ENCODE measurements around the gene ADARB2.

The ADARB2 gene

DNA sequence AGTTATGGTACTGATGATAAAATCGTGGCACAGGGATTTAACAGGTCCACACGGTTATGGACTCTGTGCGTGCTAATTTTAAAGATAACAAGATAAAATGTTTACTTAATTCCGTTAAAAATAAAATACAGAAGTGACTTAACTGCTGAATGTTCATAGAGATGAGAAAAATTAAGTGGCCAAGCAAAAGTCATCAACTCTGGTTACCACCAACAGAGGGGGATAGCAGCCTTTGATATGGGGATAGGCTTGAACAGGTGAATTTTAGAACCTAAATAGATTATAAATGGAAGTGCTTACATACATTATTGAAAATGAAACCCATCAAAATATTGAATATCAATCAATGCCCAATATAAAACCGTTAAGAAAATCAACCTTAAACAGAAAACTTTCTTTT is 436.2 kb downstream of the ADARB2 start:
- DNase-seq (ENCODE audit: low spot score), result no peak
- TF ChIP-seq CTCF (IDR thresholded peaks at IDR 0.05; ENCODE audit: extremely low read depth, insufficient read depth, missing control alignments), result no peak

GRCh38 chr10:1300218-1300617 is 437.1 kb downstream of the ADARB2 start:
- no peak for TF ChIP-seq CTCF (IDR thresholded peaks at IDR 0.05; ENCODE audit: extremely low read depth, insufficient read depth, missing control alignments)
- no peak for DNase-seq (ENCODE audit: low spot score)
- in situ Hi-C loops (cut with MboI; ENCODE audit: low pct_unique_long_range_greater_than_20kb, low sequenced_read_pairs, unreplicated experiment), result no loop called here

More for the DNA sequence above, 436.2 kb downstream of the ADARB2 start:
- in situ Hi-C loops (cut with MboI; ENCODE audit: low pct_unique_long_range_greater_than_20kb, low sequenced_read_pairs, unreplicated experiment), result no loop called here

GRCh38 chr10:1299041-1299726 is 438.1 kb downstream of the ADARB2 start:
- no peak for DNase-seq (ENCODE audit: low spot score)
- no peak for TF ChIP-seq CTCF (IDR thresholded peaks at IDR 0.05; ENCODE audit: extremely low read depth, insufficient read depth, missing control alignments)
- in situ Hi-C loops (cut with MboI; ENCODE audit: low pct_unique_long_range_greater_than_20kb, low sequenced_read_pairs, unreplicated experiment), result no loop called here

GRCh38 chr10:1297566-1298301 is 439.6 kb downstream of the ADARB2 start:
- in situ Hi-C loops (cut with MboI; ENCODE audit: low pct_unique_long_range_greater_than_20kb, low sequenced_read_pairs, unreplicated experiment), result no loop called here
- no peak for TF ChIP-seq CTCF (IDR thresholded peaks at IDR 0.05; ENCODE audit: extremely low read depth, insufficient read depth, missing control alignments)
- DNase-seq (ENCODE audit: low spot score), result no peak

- in situ Hi-C loops (cut with MboI; ENCODE audit: low pct_unique_long_range_greater_than_20kb, low sequenced_read_pairs, unreplicated experiment), result no loop called here
- DNase-seq (ENCODE audit: low spot score), result no peak
- no peak for TF ChIP-seq CTCF (IDR thresholded peaks at IDR 0.05; ENCODE audit: extremely low read depth, insufficient read depth, missing control alignments)
Measured at GRCh38 chr10:1295756-1296480, 441.4 kb downstream of the ADARB2 start.

GRCh38 chr10:1294748-1295147 is 442.6 kb downstream of the ADARB2 start:
- DNase-seq (ENCODE audit: low spot score), result no peak
- in situ Hi-C loops (cut with MboI; ENCODE audit: low pct_unique_long_range_greater_than_20kb, low sequenced_read_pairs, unreplicated experiment), result no loop called here
- TF ChIP-seq CTCF (IDR thresholded peaks at IDR 0.05; ENCODE audit: extremely low read depth, insufficient read depth, missing control alignments), result no peak
